ENCODE results near the gene NR2C2AP.

DNA sequence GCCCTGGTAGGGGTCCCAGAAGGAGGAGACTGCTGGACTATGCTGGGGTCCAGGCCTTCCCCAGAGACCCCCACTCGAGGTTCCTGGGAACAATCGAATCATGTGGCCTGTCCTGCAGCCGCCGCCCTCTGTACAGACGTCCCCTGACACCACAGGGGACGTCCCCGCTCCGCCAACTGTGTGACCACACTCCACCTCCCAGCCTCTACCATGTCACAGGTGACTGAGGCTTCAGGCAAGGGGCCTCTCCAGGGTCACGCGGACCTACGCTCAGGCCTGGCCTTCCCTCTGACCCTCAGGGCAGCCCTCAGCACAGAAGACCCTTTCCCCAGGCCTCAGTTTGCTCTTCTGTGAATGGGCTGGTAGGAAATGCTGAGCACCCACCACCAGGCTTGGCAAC, 51.8 kb downstream of the NR2C2AP start:
- TF ChIP-seq POLR2A (IDR thresholded peaks at IDR 0.05; ENCODE audit: low read length) (no peak), GATA1 (IDR thresholded peaks at IDR 0.05; ENCODE audit: low read depth, low read length) (no peak)

Data from erythroblast (primary cell).